HepG2 (cell line): Measurements from ENCODE around the gene VARS1. TPM values are rescaled to one million over a fixed set of nuclear protein-coding genes. Genes with fewer than 3 reads are reported as not detected.

Experiments used
- ATAC-seq: fragments of 200-7000 bp; cut with Tn5 transposase; 3 replicates; pipeline ENCODE4 v1.9.1; 2020; ENCODE audit warnings: mild to moderate bottlenecking, moderate library complexity
- BruUV-seq: library from RNA; stranded (reverse); fragments of 400-500 nt; replicated peaks from 2 replicates; lab custom pipeline; 2021; lab: Mats Ljungman, UMichigan
- CTCF ChIA-PET: fragments of 300-600 bp; formaldehyde crosslinking; extraction: SDS; loops from one replicate; lab custom pipeline; 2021; ENCODE audit warnings: low total read pairs, inconsistent platforms, low intra/inter-chr PET ratio; lab: Yijun Ruan, JAX
- POLR2A ChIA-PET: fragments of 350-600 bp; sonication (Branson Sonifier 250); formaldehyde crosslinking; loops from one replicate; lab custom pipeline; 2020; ENCODE audit warnings: antibody characterized with exemption, inconsistent platforms; lab: Yijun Ruan, JAX
- DNase-seq: peaks from one replicate; pipeline ENCODE4 v3.0.0-alpha.2; 2015; ENCODE audit warnings: low spot score
- FAIRE-seq: peaks from 3 replicates; lab custom pipeline; 2011; peaks lifted over from hg19 to GRCh38; lab: Jason Lieb, UNC
- H2AFZ ChIP-seq: one replicate; pipeline ENCODE4 v1.6.1; 2011; ENCODE audit warnings: low read length, inconsistent platforms
- H3K27ac ChIP-seq: fragments of 300-600 bp; 3 replicates; pipeline ENCODE4 v1.8.0; 2011; ENCODE audit warnings: mixed run types, mild to moderate bottlenecking, mixed read lengths, low read length, inconsistent platforms; ENCODE audit not compliant: insufficient read depth; ENCODE audit errors: extremely low read length
- H3K27me3 ChIP-seq, 2 experiments: fragments of 200-600 bp in 1 of 2; 2 replicates in 1 of 2; 3 replicates in 1 of 2; pipeline versions ENCODE4 v1.6.0 to v1.8.0; 2011; ENCODE audit warnings: low read length in 2 of 2, mild to moderate bottlenecking in 2 of 2, moderate library complexity in 2 of 2, inconsistent platforms in 1 of 2; ENCODE audit not compliant: insufficient read depth in 2 of 2, control insufficient read depth in 1 of 2
- H3K36me3 ChIP-seq, 2 experiments: fragments of 200-600 bp in 1 of 2; replicated peaks in 1 of 2; 2 replicates in 1 of 2; 3 replicates in 1 of 2; pipeline versions ENCODE4 v1.5.1 to v1.8.0; 2011; ENCODE audit warnings: low read length in 2 of 2, inconsistent platforms in 1 of 2; ENCODE audit not compliant: insufficient read depth in 2 of 2, control insufficient read depth in 1 of 2
- H3K4me1 ChIP-seq: 2 replicates; pipeline ENCODE4 v1.5.1; 2012; ENCODE audit warnings: low read length, inconsistent platforms; ENCODE audit not compliant: insufficient read depth
- H3K4me2 ChIP-seq: 2 replicates; pipeline ENCODE4 v1.6.0; 2011; ENCODE audit warnings: low read depth, low read length, inconsistent platforms
- H3K4me3 ChIP-seq, 3 experiments: fragments of 200-600 bp in 1 of 3; sonication (generic), shearing (Covaris generic) in 1 of 3; replicated peaks in 1 of 3; 2 replicates each; pipeline ENCODE4 v1.5.1; 2011 to 2016; ENCODE audit warnings: low read length in 3 of 3, inconsistent platforms in 2 of 3, low read depth in 2 of 3, mild to moderate bottlenecking in 2 of 3, control low read depth in 1 of 3, mixed read lengths in 1 of 3; ENCODE audit not compliant: insufficient read depth in 1 of 3
- H3K79me2 ChIP-seq: one replicate; pipeline ENCODE4 v1.6.1; 2011; ENCODE audit warnings: low read length, inconsistent platforms; ENCODE audit not compliant: insufficient read depth
- H3K9ac ChIP-seq: 2 replicates; pipeline ENCODE4 v1.6.0; 2011; ENCODE audit warnings: mild to moderate bottlenecking, low read depth, low read length, inconsistent platforms; ENCODE audit not compliant: insufficient read depth
- H3K9me3 ChIP-seq: 2 replicates; pipeline ENCODE4 v1.5.1; 2012; ENCODE audit warnings: mild to moderate bottlenecking, low read length
- H4K20me1 ChIP-seq: 2 replicates; pipeline ENCODE4 v1.6.0; 2011; ENCODE audit warnings: inconsistent platforms, mild to moderate bottlenecking, low read length, moderate library complexity; ENCODE audit not compliant: insufficient read depth
- FOXM1 ChIP-seq: sonication (generic); formaldehyde crosslinking; IDR thresholded peaks from 2 replicates; pipeline ENCODE4 v1.5.0; 2020; ENCODE audit warnings: missing genetic modification reagents
- GTF2F1 ChIP-seq: fragments of 150-350 bp; IDR thresholded peaks from 2 replicates; pipeline ENCODE4 v1.6.1; 2014; ENCODE audit warnings: low read length
- NFRKB ChIP-seq: fragments of 450-650 bp; IDR thresholded peaks from 2 replicates; pipeline ENCODE4 v1.6.1; 2017
- POGZ ChIP-seq: sonication (generic); formaldehyde crosslinking; IDR thresholded peaks from 2 replicates; pipeline ENCODE4 v1.4.0; 2020; ENCODE audit warnings: mild to moderate bottlenecking, missing genetic modification reagents
- SMYD3 ChIP-seq: sonication (generic); formaldehyde crosslinking; IDR thresholded peaks from 2 replicates; pipeline ENCODE4 v1.8.1; 2023; ENCODE audit warnings: mild to moderate bottlenecking, missing genetic modification reagents
- ZBTB1 ChIP-seq: sonication (generic); formaldehyde crosslinking; IDR thresholded peaks from 2 replicates; pipeline ENCODE4 v1.4.0; 2020; ENCODE audit warnings: missing genetic modification reagents, borderline replicate concordance
- ZBTB7A ChIP-seq: sonication (generic); formaldehyde crosslinking; IDR thresholded peaks from 2 replicates; pipeline ENCODE4 v1.8.0; 2022; ENCODE audit warnings: mild to moderate bottlenecking, missing genetic modification reagents
- ZNF333 ChIP-seq: sonication (generic); formaldehyde crosslinking; IDR thresholded peaks from 2 replicates; pipeline ENCODE4 v1.4.0; 2020; ENCODE audit warnings: mild to moderate bottlenecking, missing genetic modification reagents, borderline replicate concordance
- ZNF484 ChIP-seq: sonication (generic); formaldehyde crosslinking; IDR thresholded peaks from 2 replicates; pipeline ENCODE4 v1.5.1; 2020; ENCODE audit warnings: mild to moderate bottlenecking, low read depth, missing genetic modification reagents, borderline replicate concordance
- WGBS: methylation state at CpG from one replicate; pipeline ENCODE4 v1.1.6; 2017; ENCODE audit warnings: low lambda C conversion rate; 5-methylcytosine and 5-hydroxymethylcytosine counted together
- in situ Hi-C: cut with HindIII; loops from 2 replicates; pipeline ENCODE4 v1.10.0; 2017; ENCODE audit warnings: low pct_unique_long_range_greater_than_20kb; ENCODE audit not compliant: extremely low pct_ligation_motif_present
- intact Hi-C: fragments of 100-400 bp; cut with micrococcal nuclease; formaldehyde crosslinking; loops from one replicate; pipeline ENCODE4 v1.10.0; 2022; ENCODE audit not compliant: unreplicated experiment
- polyA plus RNA-seq, 8 experiments: library from polyadenylated mRNA; depleted of rRNA in 3 of 8; stranded (reverse) in 7 of 8; unstranded in 1 of 8; fragments of >200 nt; fragmentation: Illumina TruSeq in 4 of 8; extraction: Trizol in 4 of 8; gene quantifications; 2 replicates each; pipeline versions ENCODE4 v1.2.1 to v1.2.3, GENCODE V29; 2011 to 2016; ENCODE audit warnings: low read depth in 4 of 8, missing spikeins in 1 of 8, mixed read lengths in 1 of 8; ENCODE audit not compliant: insufficient read depth in 1 of 8
- total RNA-seq, 5 experiments: library from RNA; depleted of rRNA; stranded (reverse); fragments of >200 nt; fragmentation: Illumina TruSeq; extraction: Trizol; gene quantifications; 2 replicates each; pipeline ENCODE4 v1.2.3, GENCODE V29; 2016; ENCODE audit warnings: low read depth in 1 of 5
- TF ChIP-seq, protein P1 (sequence below): sonication (generic); formaldehyde crosslinking; IDR thresholded peaks from 2 replicates; pipeline ENCODE4 v1.4.0; 2020; ENCODE audit warnings: mild to moderate bottlenecking, missing genetic modification reagents
- TF ChIP-seq, protein P2 (sequence below): sonication (generic); formaldehyde crosslinking; conservative IDR thresholded peaks from 2 replicates; pipeline ENCODE4 v1.4.0; 2020; ENCODE audit warnings: mild to moderate bottlenecking, missing genetic modification reagents, moderate library complexity

VARS1 gene
- total and polyA plus RNA-seq, 2 of the 13 experiments (the other 11 are each of a cell fraction or from before 2014, with no cell fraction given), result 14.7 to 56.1 TPM

DNA sequence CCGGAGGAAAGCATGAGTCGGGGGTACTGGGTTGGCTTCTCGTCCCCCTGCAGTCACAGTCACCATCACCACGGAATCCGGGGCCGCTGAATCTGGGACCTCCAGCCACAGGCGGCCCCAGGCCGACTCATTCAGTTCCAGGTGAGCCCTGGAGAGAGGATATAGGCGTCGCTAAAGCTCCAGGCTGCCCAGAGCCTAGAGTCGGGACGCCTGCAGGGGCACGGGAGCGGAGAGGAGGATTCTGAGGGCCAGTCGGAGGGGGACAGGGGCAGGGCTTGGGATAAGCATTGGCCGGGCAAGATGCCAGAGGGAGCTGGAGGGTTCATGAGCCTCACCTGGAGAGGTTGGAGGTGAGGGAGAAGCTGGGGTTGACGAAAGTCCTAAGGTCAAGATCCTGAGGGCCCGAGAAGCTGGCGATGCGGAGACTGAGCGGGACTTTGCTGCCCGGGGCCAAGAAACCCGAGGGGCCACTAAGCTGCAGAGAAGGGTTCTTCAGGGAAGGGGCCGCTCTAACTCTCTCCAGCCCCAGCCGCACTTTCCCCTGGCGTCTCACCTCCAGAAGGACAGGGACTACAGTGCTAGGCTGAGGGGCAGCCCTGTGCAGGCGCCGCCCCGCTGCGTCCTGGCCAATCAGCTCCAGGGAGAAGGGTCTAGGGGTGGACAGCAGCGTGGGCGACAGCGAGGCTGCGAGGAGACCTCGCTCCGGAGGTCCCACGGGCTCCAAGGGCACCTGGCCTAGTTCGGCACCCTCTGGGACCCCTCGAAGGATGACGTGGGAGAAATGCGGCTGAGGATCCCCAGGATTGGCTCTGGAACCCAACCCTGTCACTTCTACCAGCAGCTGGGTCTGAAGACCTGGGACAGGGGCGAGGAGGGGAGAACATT is 29.4 kb downstream of the VARS1 start (continued):
- no peak for TF ChIP-seq ZBTB1 (CRISPR knock-in tag)
- peak; percentile 81; the same call in 1 of the 2 replicates for TF ChIP-seq ZBTB7A (CRISPR knock-in tag)
- no peak for TF ChIP-seq GTF2F1
- no peak for TF ChIP-seq ZNF484 (CRISPR knock-in tag)
- TF ChIP-seq SMYD3 (CRISPR knock-in tag), result no peak
- 0 out of 2 replicates have a peak, but pooled peaks have one; percentile 53 for TF ChIP-seq POGZ (CRISPR knock-in tag)
- TF ChIP-seq FOXM1 (CRISPR knock-in tag), result no peak

DNA sequence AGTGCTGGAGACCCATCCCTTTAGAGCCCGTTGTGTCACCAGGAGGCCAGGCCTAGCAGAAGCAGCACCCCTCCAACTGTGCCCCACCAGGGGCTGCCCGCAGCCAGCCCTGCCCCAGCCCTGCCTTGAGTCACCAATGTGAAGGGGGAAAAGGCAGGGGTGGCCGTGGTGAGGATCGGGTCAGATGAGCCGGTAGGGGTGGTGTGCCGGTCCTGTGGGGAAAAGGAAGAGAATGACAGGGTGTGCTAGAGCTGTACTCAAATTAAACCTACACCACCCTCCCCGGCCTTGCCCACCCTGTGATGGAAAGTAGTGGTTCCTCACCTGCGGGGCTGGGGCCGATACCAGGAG is 30.0 kb downstream of the VARS1 start:
- Histone ChIP-seq H3K9ac (peak overlapping the region; percentile 66), H3K4me1 (peaks cover 57% of the 10 kb centered on the region), H4K20me1 (no peaks in the 10 kb centered on the region), H3K79me2 (no peaks in the 10 kb centered on the region), H3K4me2 (peak overlapping the region; percentile 90), H3K27me3 (no peaks in the 10 kb centered on the region), H3K4me3 (peak overlapping the region; percentile 46 to 74 (median 56); a peak in 4 of 6 replicates), H2AFZ (no peak overlapping the region), H3K27ac (no peak overlapping the region), H3K9me3 (no peaks in the 10 kb centered on the region), H3K36me3 (peaks cover 0 to 1% of the 10 kb centered on the region in 2 experiments; a peak in 2 of 5 replicates)
- no TSS peak for BruUV-seq
- in situ Hi-C loops (loop anchor here (5.0 kb wide), 2 partner anchors 33 to 83 kb away; partner anchors contain the start of gene LY6G5C), intact Hi-C loops (no loop called here)
- ATAC-seq, result no peak
- 88% methylated on average over 9 of the region's 9 CpGs for WGBS
- ChIA-PET CTCF (no interaction called here), POLR2A (interaction anchor here (0.9 to 2.3 kb wide), 23 partner anchors 10 to 156 kb away, joined by 3 to 172 read pairs (median 7); partner anchors contain the start of genes ABHD16A, APOM, BAG6 and CLIC1)
- no peak for FAIRE-seq
- no peak for TF ChIP-seq NFRKB
- TF ChIP-seq, protein P1, sequence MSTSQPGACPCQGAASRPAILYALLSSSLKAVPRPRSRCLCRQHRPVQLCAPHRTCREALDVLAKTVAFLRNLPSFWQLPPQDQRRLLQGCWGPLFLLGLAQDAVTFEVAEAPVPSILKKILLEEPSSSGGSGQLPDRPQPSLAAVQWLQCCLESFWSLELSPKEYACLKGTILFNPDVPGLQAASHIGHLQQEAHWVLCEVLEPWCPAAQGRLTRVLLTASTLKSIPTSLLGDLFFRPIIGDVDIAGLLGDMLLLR (CRISPR knock-in tag), result no peak
- TF ChIP-seq, protein P2, sequence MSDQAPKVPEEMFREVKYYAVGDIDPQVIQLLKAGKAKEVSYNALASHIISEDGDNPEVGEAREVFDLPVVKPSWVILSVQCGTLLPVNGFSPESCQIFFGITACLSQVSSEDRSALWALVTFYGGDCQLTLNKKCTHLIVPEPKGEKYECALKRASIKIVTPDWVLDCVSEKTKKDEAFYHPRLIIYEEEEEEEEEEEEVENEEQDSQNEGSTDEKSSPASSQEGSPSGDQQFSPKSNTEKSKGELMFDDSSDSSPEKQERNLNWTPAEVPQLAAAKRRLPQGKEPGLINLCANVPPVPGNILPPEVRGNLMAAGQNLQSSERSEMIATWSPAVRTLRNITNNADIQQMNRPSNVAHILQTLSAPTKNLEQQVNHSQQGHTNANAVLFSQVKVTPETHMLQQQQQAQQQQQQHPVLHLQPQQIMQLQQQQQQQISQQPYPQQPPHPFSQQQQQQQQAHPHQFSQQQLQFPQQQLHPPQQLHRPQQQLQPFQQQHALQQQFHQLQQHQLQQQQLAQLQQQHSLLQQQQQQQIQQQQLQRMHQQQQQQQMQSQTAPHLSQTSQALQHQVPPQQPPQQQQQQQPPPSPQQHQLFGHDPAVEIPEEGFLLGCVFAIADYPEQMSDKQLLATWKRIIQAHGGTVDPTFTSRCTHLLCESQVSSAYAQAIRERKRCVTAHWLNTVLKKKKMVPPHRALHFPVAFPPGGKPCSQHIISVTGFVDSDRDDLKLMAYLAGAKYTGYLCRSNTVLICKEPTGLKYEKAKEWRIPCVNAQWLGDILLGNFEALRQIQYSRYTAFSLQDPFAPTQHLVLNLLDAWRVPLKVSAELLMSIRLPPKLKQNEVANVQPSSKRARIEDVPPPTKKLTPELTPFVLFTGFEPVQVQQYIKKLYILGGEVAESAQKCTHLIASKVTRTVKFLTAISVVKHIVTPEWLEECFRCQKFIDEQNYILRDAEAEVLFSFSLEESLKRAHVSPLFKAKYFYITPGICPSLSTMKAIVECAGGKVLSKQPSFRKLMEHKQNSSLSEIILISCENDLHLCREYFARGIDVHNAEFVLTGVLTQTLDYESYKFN, result 0 out of 2 replicates have a peak, but pooled peaks have one; percentile 0
- 0 out of 2 replicates have a peak, but pooled peaks have one; percentile 7 for TF ChIP-seq ZNF333
- no peak for DNase-seq
